ENCODE data around the gene STH.

The STH gene

GRCh38 chr17:45968732-45969131 is 30.3 kb upstream of the STH start:
- no peak for DNase-seq

GRCh38 chr17:45969726-45970125 is 29.3 kb upstream of the STH start:
- no peak for DNase-seq

- DNase-seq = no peak
These were observed 28.4 kb upstream of the STH start for GRCh38 chr17:45970659-45971058.

- no peak for DNase-seq
These were observed 27.3 kb upstream of the STH start for GRCh38 chr17:45971698-45972141.

- no peak for DNase-seq
These were observed 26.5 kb upstream of the STH start for GRCh38 chr17:45972531-45972930.

- DNase-seq = no peak
These were observed 25.8 kb upstream of the STH start for GRCh38 chr17:45973099-45973780.

GRCh38 chr17:45973946-45974859 is 24.8 kb upstream of the STH start:
- no peak for DNase-seq

GRCh38 chr17:45974916-45975630 is 24.0 kb upstream of the STH start:
- no peak for DNase-seq

GRCh38 chr17:45975640-45976295 is 23.3 kb upstream of the STH start:
- DNase-seq = no peak

GRCh38 chr17:45976391-45976754 is 22.7 kb upstream of the STH start:
- no peak for DNase-seq

GRCh38 chr17:45976755-45977505 is 22.1 kb upstream of the STH start:
- no peak for DNase-seq

GRCh38 chr17:45977506-45977824 is 21.6 kb upstream of the STH start:
- DNase-seq = no peak

GRCh38 chr17:45977976-45978626 is 20.9 kb upstream of the STH start:
- no peak for DNase-seq

GRCh38 chr17:45979137-45979536 is 19.9 kb upstream of the STH start:
- no peak for DNase-seq

- no peak for DNase-seq
These were observed 18.2 kb upstream of the STH start for GRCh38 chr17:45980855-45981254.

- no peak for DNase-seq
These were observed 17.7 kb upstream of the STH start for GRCh38 chr17:45981306-45981705.

GRCh38 chr17:45982791-45983613 is 16.0 kb upstream of the STH start:
- DNase-seq = no peak

- DNase-seq = no peak
These were observed 15.3 kb upstream of the STH start for GRCh38 chr17:45983614-45984310.

GRCh38 chr17:45984368-45984767 is 14.7 kb upstream of the STH start:
- no peak for DNase-seq

GRCh38 chr17:45985447-45985846 is 13.6 kb upstream of the STH start:
- DNase-seq = no peak

Data from activated CD8-positive, alpha-beta memory T cell treated with anti-CD3 and anti-CD28 coated beads, Interleukin-2, amount 50 U/mL, for 4 hours (primary cell).